GM23248 (cell line): ENCODE results near the gene SYNJ1. TPM values are rescaled to one million over a fixed set of nuclear protein-coding genes. Genes with fewer than 3 reads are reported as not detected.

ENCODE experiments used
- DNase-seq: peaks from one replicate; pipeline ENCODE4 v3.0.0-alpha.2; 2015
- H2AFZ ChIP-seq: fragments of 200-600 bp; sonication (generic); 2 replicates; pipeline ENCODE4 v1.6.1; 2016; ENCODE audit warnings: antibody characterized with exemption
- H3F3A ChIP-seq: fragments of 200-600 bp; sonication (generic); 2 replicates; pipeline ENCODE4 v1.6.1; 2016; ENCODE audit warnings: mild to moderate bottlenecking, antibody characterized with exemption, mixed run types; ENCODE audit not compliant: insufficient read depth
- H3K27ac ChIP-seq: fragments of 200-600 bp; sonication (generic); 2 replicates; pipeline ENCODE4 v1.5.1; 2016; ENCODE audit warnings: mild to moderate bottlenecking
- H3K27me3 ChIP-seq: fragments of 200-600 bp; sonication (generic); replicated peaks from 2 replicates; pipeline ENCODE4 v1.6.1; 2016; ENCODE audit warnings: mild to moderate bottlenecking; ENCODE audit not compliant: insufficient read depth
- H3K36me3 ChIP-seq: fragments of 200-600 bp; sonication (generic); 2 replicates; pipeline ENCODE4 v1.6.1; 2016; ENCODE audit warnings: low read depth, mild to moderate bottlenecking
- H3K4me1 ChIP-seq: fragments of 200-600 bp; sonication (generic); 2 replicates; pipeline ENCODE4 v1.6.1; 2016; ENCODE audit warnings: mild to moderate bottlenecking; ENCODE audit not compliant: insufficient read depth
- H3K4me2 ChIP-seq: fragments of 200-600 bp; sonication (generic); one replicate; pipeline ENCODE4 v1.6.1; 2016; ENCODE audit warnings: mild to moderate bottlenecking; ENCODE audit not compliant: unreplicated experiment
- H3K4me3 ChIP-seq: fragments of 200-600 bp; sonication (generic); 2 replicates; pipeline ENCODE4 v1.5.1; 2016; ENCODE audit warnings: mild to moderate bottlenecking
- H3K79me2 ChIP-seq: fragments of 200-600 bp; sonication (generic); 2 replicates; pipeline ENCODE4 v1.6.1; 2016; ENCODE audit warnings: mild to moderate bottlenecking; ENCODE audit not compliant: insufficient read depth
- H3K9ac ChIP-seq: fragments of 200-600 bp; sonication (generic); 2 replicates; pipeline ENCODE4 v1.6.1; 2016; ENCODE audit warnings: mild to moderate bottlenecking
- H3K9me2 ChIP-seq: fragments of 200-600 bp; sonication (generic); 2 replicates; pipeline ENCODE4 v1.6.1; 2016; ENCODE audit warnings: mixed run types, mild to moderate bottlenecking, moderate library complexity; ENCODE audit not compliant: insufficient read depth
- H3K9me3 ChIP-seq: fragments of 200-600 bp; sonication (generic); one replicate; pipeline ENCODE4 v1.6.1; 2017; ENCODE audit warnings: low read depth
- H4K20me1 ChIP-seq: fragments of 200-600 bp; sonication (generic); 2 replicates; pipeline ENCODE4 v1.6.0; 2016; ENCODE audit not compliant: insufficient read depth
- EZH2 ChIP-seq: fragments of 200-600 bp; sonication (generic); IDR thresholded peaks from 2 replicates; pipeline ENCODE4 v1.6.1; 2018; ENCODE audit warnings: antibody characterized with exemption, mild to moderate bottlenecking; ENCODE audit not compliant: insufficient read depth, poor library complexity, severe bottlenecking
- EZH2phosphoT487 ChIP-seq: fragments of 200-600 bp; sonication (generic); IDR thresholded peaks from 2 replicates; pipeline ENCODE4 v1.6.1; 2018; ENCODE audit warnings: antibody characterized with exemption, moderate library complexity, mild to moderate bottlenecking, low read depth; ENCODE audit not compliant: insufficient read depth
- WGBS, 2 experiments: methylation state at CpG; one replicate each; pipeline ENCODE4 v1.1.6; 2015 to 2017; ENCODE audit warnings: low lambda C conversion rate in 2 of 2, low coverage in 1 of 2; ENCODE audit errors: missing lambda C conversion rate in 2 of 2; 5-methylcytosine and 5-hydroxymethylcytosine counted together
- in situ Hi-C: fragments of 300-500 bp; cut with MboI; formaldehyde crosslinking; loops from 2 replicates; pipeline ENCODE4 v1.15.0; 2020
- polyA plus RNA-seq: library from polyadenylated mRNA; unstranded; fragments of >200 nt; fragmentation: Nextera tagmentation; extraction: Ambion mirVana; gene quantifications from 2 replicates; pipeline ENCODE4 v1.2.1, GENCODE V29; 2016
- total RNA-seq: library from RNA; depleted of rRNA; stranded (reverse); fragments of >200 nt; shearing (Covaris generic); gene quantifications from 2 replicates; pipeline ENCODE4 v1.2.3, GENCODE V29; 2014

The SYNJ1 gene
- total and polyA plus RNA-seq, 2 experiments from 2014 or later, result 4.6 to 5.0 TPM

DNA sequence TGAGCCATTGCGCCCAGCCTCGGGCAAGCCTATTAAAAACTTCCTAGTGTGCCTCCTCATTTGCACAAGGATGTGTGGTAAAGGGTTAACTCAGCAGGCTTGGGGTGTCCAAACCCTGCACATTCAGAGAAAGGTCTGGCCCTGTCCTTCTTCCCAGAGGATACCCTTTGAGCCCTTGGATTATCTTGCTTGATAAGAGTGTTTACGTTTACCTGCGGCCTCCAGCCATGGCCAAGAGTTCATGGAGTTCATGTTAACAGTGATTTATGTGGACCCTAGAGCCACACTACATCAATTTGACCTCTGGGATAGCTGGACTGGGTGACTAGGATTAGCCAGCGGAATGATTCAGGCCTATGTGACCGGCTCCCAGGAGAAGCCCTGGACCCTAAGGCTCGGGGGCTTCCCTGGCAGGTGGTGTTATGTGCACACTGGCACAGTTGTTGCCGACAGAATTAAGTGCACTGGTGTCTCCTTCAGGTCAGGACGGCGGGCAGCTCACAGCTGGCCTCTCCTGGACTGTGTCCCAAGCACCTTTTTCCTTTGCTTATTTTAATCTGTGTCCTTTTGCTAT is 134.8 kb downstream of the SYNJ1 start:
- WGBS, 2 experiments, result 53 to 57% methylated on average over 10 of the region's 10 CpGs
- H3K36me3 ChIP-seq, result no peaks in the 10 kb centered on the region

DNA sequence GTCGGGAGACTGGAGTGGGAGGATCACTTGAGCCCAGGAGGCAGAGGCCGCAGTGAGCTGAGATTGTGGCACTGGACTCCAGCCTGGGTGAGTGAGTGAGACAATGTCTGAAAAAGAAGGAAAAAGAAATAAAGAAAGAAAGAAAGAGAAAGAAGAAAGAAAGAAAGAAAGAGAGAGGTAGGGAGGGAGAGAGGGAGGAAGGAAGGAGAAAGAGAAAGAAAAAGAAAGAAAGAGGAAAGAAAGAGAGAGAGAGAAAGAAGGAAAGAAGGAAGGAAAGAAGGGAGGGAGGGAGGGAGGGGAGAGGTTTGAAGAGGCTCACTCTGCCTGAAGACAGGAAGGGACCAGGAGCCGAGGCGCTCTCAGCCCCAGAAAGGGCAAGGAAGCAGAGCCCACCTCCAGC is 137.7 kb downstream of the SYNJ1 start:
- Histone ChIP-seq H3K9me2 (no peaks in the 10 kb centered on the region), H3K36me3 (no peaks in the 10 kb centered on the region), H2AFZ (no peak overlapping the region), H3K4me3 (no peak overlapping the region), H3K9ac (no peak overlapping the region), H3K27me3 (no peaks in the 10 kb centered on the region), H3K4me1 (no peaks in the 10 kb centered on the region), H3K9me3 (no peaks in the 10 kb centered on the region), H3K79me2 (no peaks in the 10 kb centered on the region), H3K4me2 (no peak overlapping the region), H3K27ac (no peak overlapping the region), H4K20me1 (no peaks in the 10 kb centered on the region), H3F3A (no peaks in the 10 kb centered on the region)
- DNase-seq, result no peak
- 65 to 87% methylated on average over 2 to 4 of the region's 4 CpGs for WGBS, 2 experiments
- in situ Hi-C loops, result no loop called here
- TF ChIP-seq EZH2 (no peak), EZH2phosphoT487 (no peak)

More for the DNA sequence above, 134.8 kb downstream of the SYNJ1 start:
- no peak for TF ChIP-seq EZH2
- TF ChIP-seq EZH2phosphoT487, result no peak
- Histone ChIP-seq H3K9me2 (no peaks in the 10 kb centered on the region), H3K9me3 (no peaks in the 10 kb centered on the region), H2AFZ (no peak overlapping the region), H3K79me2 (no peaks in the 10 kb centered on the region), H3K27me3 (no peaks in the 10 kb centered on the region), H3F3A (peaks cover 5% of the 10 kb centered on the region), H4K20me1 (no peaks in the 10 kb centered on the region), H3K4me2 (no peak overlapping the region), H3K9ac (no peak overlapping the region), H3K27ac (no peak overlapping the region), H3K4me1 (peaks cover 12% of the 10 kb centered on the region; the same call in 1 of the 2 replicates), H3K4me3 (no peak overlapping the region)
- in situ Hi-C loops, result no loop called here
- no peak for DNase-seq

DNA sequence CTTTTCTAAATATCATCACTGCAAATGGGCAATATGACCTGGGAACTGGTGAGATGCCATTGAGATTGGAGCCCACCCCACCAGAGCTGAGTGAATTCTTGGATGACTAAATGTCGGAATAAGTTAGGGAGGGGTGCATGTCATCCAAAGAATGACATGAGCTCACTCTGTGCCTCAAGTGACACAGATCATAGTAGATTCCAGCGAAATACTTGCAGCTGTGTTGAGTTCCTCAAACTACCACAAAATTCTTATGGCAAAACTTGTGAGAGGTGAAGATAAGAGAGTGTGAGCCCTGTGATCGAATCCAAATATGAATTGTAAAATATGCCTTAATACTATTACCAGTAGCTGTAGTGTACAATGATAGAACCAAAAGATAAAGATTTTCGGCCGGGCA is 140.2 kb downstream of the SYNJ1 start:
- in situ Hi-C loops, result no loop called here
- H3K36me3 ChIP-seq, result no peaks in the 10 kb centered on the region
- H3K4me3 ChIP-seq, result no peak overlapping the region
- no peak overlapping the region for H3K27ac ChIP-seq
- no peak for DNase-seq
- no peak for TF ChIP-seq EZH2
- TF ChIP-seq EZH2phosphoT487, result no peak
- no peaks in the 10 kb centered on the region for H4K20me1 ChIP-seq
- no peak overlapping the region for H3K9ac ChIP-seq
- no peaks in the 10 kb centered on the region for H3K4me1 ChIP-seq
- H3K4me2 ChIP-seq, result no peak overlapping the region
- no peaks in the 10 kb centered on the region; the same call in 1 of the 2 replicates for H3K27me3 ChIP-seq
- H3K9me3 ChIP-seq, result no peaks in the 10 kb centered on the region
- no peaks in the 10 kb centered on the region for H3K9me2 ChIP-seq
- 89 to 90% methylated on average over 5 of the region's 5 CpGs for WGBS, 2 experiments
- no peaks in the 10 kb centered on the region for H3F3A ChIP-seq
- no peak overlapping the region for H2AFZ ChIP-seq
- no peaks in the 10 kb centered on the region for H3K79me2 ChIP-seq

DNA sequence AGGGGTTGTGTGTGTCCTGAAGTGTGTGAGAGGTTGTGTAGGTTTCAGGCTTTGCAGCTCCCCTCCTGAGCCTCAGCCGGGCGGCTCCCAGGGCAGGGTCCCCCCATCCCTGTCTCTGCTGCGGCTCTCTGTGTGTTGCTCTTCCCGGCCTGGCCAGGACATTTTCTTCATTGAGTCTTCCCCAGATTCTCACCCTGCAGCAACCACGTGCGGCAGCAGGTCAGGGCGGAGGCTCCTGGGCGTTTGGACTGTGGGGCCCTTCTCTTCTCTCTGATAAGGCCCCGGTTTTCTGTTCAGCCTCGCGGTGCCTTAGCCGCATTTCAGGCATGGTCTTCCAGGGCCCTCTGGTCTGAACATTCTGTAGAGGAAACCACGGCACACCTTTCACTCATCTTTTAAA is 140.7 kb downstream of the SYNJ1 start:
- TF ChIP-seq EZH2 (no peak), EZH2phosphoT487 (no peak)
- H3K79me2 ChIP-seq, result no peaks in the 10 kb centered on the region
- 82 to 84% methylated on average over 13 of the region's 13 CpGs for WGBS, 2 experiments
- H3K27ac ChIP-seq, result no peak overlapping the region
- no peak for DNase-seq
- no peak overlapping the region for H3K9ac ChIP-seq
- peaks cover 1% of the 10 kb centered on the region; the same call in 1 of the 2 replicates for H3K27me3 ChIP-seq
- no peaks in the 10 kb centered on the region for H3K9me3 ChIP-seq
- in situ Hi-C loops, result no loop called here
- H3K4me1 ChIP-seq, result no peaks in the 10 kb centered on the region
- no peaks in the 10 kb centered on the region for H3K36me3 ChIP-seq
- no peaks in the 10 kb centered on the region for H4K20me1 ChIP-seq
- no peak overlapping the region for H2AFZ ChIP-seq
- H3F3A ChIP-seq, result no peaks in the 10 kb centered on the region
- H3K9me2 ChIP-seq, result no peaks in the 10 kb centered on the region
- H3K4me3 ChIP-seq, result no peak overlapping the region
- no peak overlapping the region for H3K4me2 ChIP-seq

DNA sequence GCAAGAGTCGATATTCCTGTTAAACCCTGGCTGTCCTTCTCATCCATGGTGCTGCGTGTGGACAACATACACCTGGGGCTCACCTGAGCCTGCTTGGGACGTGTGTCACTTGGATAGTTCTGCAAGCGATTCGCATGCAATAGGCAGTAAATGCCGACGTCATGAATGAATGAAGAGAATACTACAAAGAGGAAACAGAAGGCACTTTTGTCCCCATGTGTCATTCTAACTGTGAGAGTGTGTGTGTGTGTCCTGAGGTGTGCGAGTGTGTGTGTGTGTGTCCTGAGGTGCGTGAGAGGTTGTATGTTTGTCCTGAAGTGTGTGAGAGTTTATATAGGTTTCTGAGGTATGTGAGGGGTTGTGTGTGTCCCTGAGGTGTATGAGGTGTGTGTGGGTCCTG is 141.8 kb downstream of the SYNJ1 start:
- Histone ChIP-seq H3K36me3 (no peaks in the 10 kb centered on the region), H3K4me2 (no peak overlapping the region), H3K9me2 (no peaks in the 10 kb centered on the region), H3K4me3 (no peak overlapping the region), H3K27me3 (peaks cover 3% of the 10 kb centered on the region; the same call in 1 of the 2 replicates), H4K20me1 (no peaks in the 10 kb centered on the region), H2AFZ (no peak overlapping the region), H3K4me1 (no peaks in the 10 kb centered on the region), H3K79me2 (no peaks in the 10 kb centered on the region), H3K9me3 (no peaks in the 10 kb centered on the region), H3K27ac (no peak overlapping the region), H3F3A (no peaks in the 10 kb centered on the region), H3K9ac (no peak overlapping the region)
- in situ Hi-C loops, result no loop called here
- TF ChIP-seq EZH2, result no peak
- TF ChIP-seq EZH2phosphoT487, result no peak
- 71 to 72% methylated on average over 9 of the region's 9 CpGs for WGBS, 2 experiments
- DNase-seq, result no peak
